Measurements from ENCODE around the gene ABHD11.
"Not testable (repeated sequence)": the region's sequence is repeated elsewhere in the genome, so short reads cannot be mapped to it uniquely, and the experiment has no call there.

Gene ABHD11

GRCh38 chr7:73718905-73719805 is 19.4 kb downstream of the ABHD11 start, which contains the start of gene STX1A:
Gene STX1A, minus strand, starts transcription at chr7:73719669. Its CDS starts 38 bp downstream, at chr7:73719631.
- DNase-seq = peak; percentile 78

GRCh38 chr7:73718438-73718881 is 20.1 kb downstream of the ABHD11 start:
- DNase-seq = no peak

- DNase-seq = peak; percentile 69
Observed at GRCh38 chr7:73717991-73718405, 20.6 kb downstream of the ABHD11 start.

- DNase-seq = no peak
Observed at GRCh38 chr7:73717025-73717807, 21.4 kb downstream of the ABHD11 start.

GRCh38 chr7:73716318-73716890 is 22.2 kb downstream of the ABHD11 start:
- DNase-seq = no peak

GRCh38 chr7:73715648-73716317 is 22.8 kb downstream of the ABHD11 start:
- DNase-seq = peak; percentile 55

- not testable (repeated sequence) for DNase-seq
Observed at GRCh38 chr7:73713319-73713718, 25.3 kb downstream of the ABHD11 start.

- no peak for DNase-seq
Observed at GRCh38 chr7:73712773-73713172, 25.8 kb downstream of the ABHD11 start.

GRCh38 chr7:73708961-73709549 is 29.5 kb downstream of the ABHD11 start:
- DNase-seq = no peak

GRCh38 chr7:73707045-73707631 is 31.5 kb downstream of the ABHD11 start:
- DNase-seq = no peak

GRCh38 chr7:73706126-73707044 is 32.2 kb downstream of the ABHD11 start:
- DNase-seq = no peak

GRCh38 chr7:73705551-73705920 is 33.1 kb downstream of the ABHD11 start:
- DNase-seq = no peak

GRCh38 chr7:73704640-73705550 is 33.7 kb downstream of the ABHD11 start:
- no peak for DNase-seq

- no peak for DNase-seq
Observed at GRCh38 chr7:73703757-73704639, 34.6 kb downstream of the ABHD11 start.

GRCh38 chr7:73703225-73703624 is 35.4 kb downstream of the ABHD11 start:
- no peak for DNase-seq

- DNase-seq = no peak
Observed at GRCh38 chr7:73702665-73703064, 35.9 kb downstream of the ABHD11 start.

GRCh38 chr7:73702226-73702625 is 36.4 kb downstream of the ABHD11 start:
- DNase-seq = no peak

- DNase-seq = peak; percentile 47
Observed at GRCh38 chr7:73701357-73701995, 37.1 kb downstream of the ABHD11 start.

Measured in activated CD4-positive, CD25-positive, alpha-beta regulatory T cell treated with anti-CD3 and anti-CD28 coated beads, Interleukin-2, amount 50 U/mL, for 72 hours (primary cell).